H1 (cell line): Measurements from ENCODE around the gene PLEKHG4. TPM values are rescaled to one million over a fixed set of nuclear protein-coding genes. Genes with fewer than 3 reads are reported as not detected.
A peak's percentile ranks its signal among the peaks of the same experiment; 100 is the strongest.

Experiments
- CTCF ChIA-PET: fragments of 300-600 bp; sonication (Branson Sonifier 250); formaldehyde crosslinking; loops from one replicate; lab custom pipeline; 2021; ENCODE audit not compliant: partially characterized antibody; lab: Charles Lee
- POLR2A ChIA-PET: fragments of 300-600 bp; sonication (Branson Sonifier 250); formaldehyde crosslinking; loops from one replicate; lab custom pipeline; 2021; ENCODE audit warnings: inconsistent platforms; ENCODE audit not compliant: partially characterized antibody; lab: Charles Lee
- DNase-seq, 2 experiments: peaks; one replicate each; pipeline versions ENCODE4 v3.0.0 to v3.0.0-alpha.2; 2010 to 2022; ENCODE audit warnings: low spot score in 2 of 2, low read depth in 1 of 2, mixed read lengths in 1 of 2
- FAIRE-seq: peaks from 2 replicates; lab custom pipeline; 2011; peaks lifted over from hg19 to GRCh38; lab: Jason Lieb, UNC
- H2AFZ ChIP-seq: 2 replicates; pipeline ENCODE4 v1.8.1; 2012; ENCODE audit warnings: low read length, inconsistent platforms
- H2AK5ac ChIP-seq: 2 replicates; pipeline ENCODE4 v1.6.1; 2013; ENCODE audit warnings: low read depth, low read length
- H2BK120ac ChIP-seq: replicated peaks from 2 replicates; pipeline ENCODE3; 2013; ENCODE audit warnings: low read depth, low read length, inconsistent platforms
- H2BK12ac ChIP-seq: 2 replicates; pipeline ENCODE4 v1.6.1; 2013; ENCODE audit warnings: low read depth, low read length
- H2BK15ac ChIP-seq: 2 replicates; pipeline ENCODE4 v1.6.1; 2013; ENCODE audit warnings: low read length
- H2BK20ac ChIP-seq: 2 replicates; pipeline ENCODE4 v1.6.1; 2013; ENCODE audit warnings: low read length
- H2BK5ac ChIP-seq: 2 replicates; pipeline ENCODE4 v1.6.1; 2013; ENCODE audit warnings: low read depth, low read length
- H3K14ac ChIP-seq: 2 replicates; pipeline ENCODE4 v1.6.1; 2013; ENCODE audit warnings: inconsistent platforms; ENCODE audit not compliant: insufficient read length
- H3K18ac ChIP-seq: 2 replicates; pipeline ENCODE4 v1.6.1; 2013; ENCODE audit warnings: low read length; ENCODE audit errors: extremely low read depth
- H3K23ac ChIP-seq: 2 replicates; pipeline ENCODE4 v1.6.1; 2013; ENCODE audit warnings: inconsistent platforms; ENCODE audit not compliant: insufficient read length
- H3K23me2 ChIP-seq: 2 replicates; pipeline ENCODE4 v1.6.1; 2013; ENCODE audit warnings: low read depth, low read length
- H3K27ac ChIP-seq: 2 replicates; pipeline ENCODE4 v1.6.1; 2011; ENCODE audit warnings: low read depth, low read length, inconsistent platforms
- H3K27me3 ChIP-seq, 4 experiments: replicated peaks in 1 of 4; 1 replicate in 1 of 4; 2 replicates in 3 of 4; pipeline versions ENCODE4 v1.6.1 to v1.8.1; 2011 to 2013; ENCODE audit warnings: low read length in 3 of 4, mild to moderate bottlenecking in 3 of 4, inconsistent platforms in 2 of 4, mixed read lengths in 2 of 4, moderate library complexity in 1 of 4; ENCODE audit not compliant: control insufficient read depth in 3 of 4, insufficient read depth in 3 of 4; ENCODE audit errors: extremely low read depth in 1 of 4
- H3K36me3 ChIP-seq, 4 experiments: 2 replicates each; pipeline versions ENCODE4 v1.6.1 to v1.8.1; 2011 to 2013; ENCODE audit warnings: mild to moderate bottlenecking in 4 of 4, low read length in 3 of 4, moderate library complexity in 2 of 4, control low read depth in 1 of 4, inconsistent platforms in 1 of 4; ENCODE audit not compliant: insufficient read depth in 4 of 4, control insufficient read depth in 2 of 4
- H3K4ac ChIP-seq: replicated peaks from 2 replicates; pipeline ENCODE3; 2013; ENCODE audit warnings: low read length, low read depth, mixed read lengths, inconsistent platforms; ENCODE audit not compliant: insufficient read length
- H3K4me1 ChIP-seq, 4 experiments: replicated peaks in 1 of 4; 1 replicate in 1 of 4; 2 replicates in 3 of 4; pipeline versions ENCODE4 v1.6.1 to v1.8.1; 2011 to 2013; ENCODE audit warnings: low read length in 3 of 4, inconsistent platforms in 2 of 4, mixed read lengths in 1 of 4; ENCODE audit not compliant: insufficient read depth in 4 of 4, control insufficient read depth in 3 of 4
- H3K4me2 ChIP-seq, 2 experiments: 2 replicates each; pipeline versions ENCODE4 v1.6.1 to v1.8.1; 2011 to 2013; ENCODE audit warnings: low read depth in 2 of 2, low read length in 2 of 2, control low read depth in 1 of 2, inconsistent platforms in 1 of 2, mild to moderate bottlenecking in 1 of 2; ENCODE audit not compliant: insufficient read depth in 1 of 2
- H3K4me3 ChIP-seq, 4 experiments: fragments of 200-600, 300-600 bp in 1 of 4; sonication (generic), shearing (Covaris generic), sonication (Bioruptor Twin) in 1 of 4; 2 replicates each; pipeline versions ENCODE4 v1.5.1 to v1.8.1; 2011 to 2016; ENCODE audit warnings: low read length in 4 of 4, low read depth in 3 of 4, control low read depth in 2 of 4, inconsistent platforms in 2 of 4, mild to moderate bottlenecking in 2 of 4, mixed read lengths in 1 of 4, moderate library complexity in 1 of 4; ENCODE audit not compliant: insufficient read depth in 2 of 4; ENCODE audit errors: extremely low read depth in 1 of 4
- H3K56ac ChIP-seq: replicated peaks from 2 replicates; pipeline ENCODE3; 2013; ENCODE audit warnings: low read depth, mild to moderate bottlenecking, mixed read lengths, low read length, inconsistent platforms; ENCODE audit not compliant: insufficient read length
- H3K79me1 ChIP-seq: 2 replicates; pipeline ENCODE4 v1.6.1; 2013; ENCODE audit warnings: low read depth, low read length, control low read depth
- H3K79me2 ChIP-seq, 2 experiments: 2 replicates each; pipeline versions ENCODE4 v1.6.1 to v1.8.1; 2012 to 2013; ENCODE audit warnings: low read length in 2 of 2, mild to moderate bottlenecking in 2 of 2, inconsistent platforms in 1 of 2; ENCODE audit not compliant: insufficient read depth in 2 of 2, control insufficient read depth in 1 of 2
- H3K9ac ChIP-seq, 4 experiments: replicated peaks in 1 of 4; 1 replicate in 1 of 4; 2 replicates in 3 of 4; pipeline versions ENCODE4 v1.6.1 to v1.8.1; 2011 to 2013; ENCODE audit warnings: low read depth in 3 of 4, low read length in 3 of 4, control low read depth in 2 of 4, mild to moderate bottlenecking in 2 of 4, moderate library complexity in 2 of 4, inconsistent platforms in 1 of 4; ENCODE audit errors: extremely low read depth in 1 of 4
- H3K9me3 ChIP-seq, 2 experiments: 2 replicates each; pipeline versions ENCODE4 v1.6.1 to v1.8.1; 2012 to 2013; ENCODE audit warnings: mild to moderate bottlenecking in 2 of 2, moderate library complexity in 2 of 2, control low read depth in 1 of 2, inconsistent platforms in 1 of 2, low read depth in 1 of 2, low read length in 1 of 2, mixed read lengths in 1 of 2; ENCODE audit not compliant: insufficient read depth in 2 of 2
- H4K20me1 ChIP-seq, 2 experiments: replicated peaks in 1 of 2; 2 replicates each; pipeline versions ENCODE3 to v1.8.1; 2011 to 2013; ENCODE audit warnings: inconsistent platforms in 2 of 2, low read length in 2 of 2, mild to moderate bottlenecking in 1 of 2; ENCODE audit not compliant: insufficient read depth in 2 of 2, control insufficient read depth in 1 of 2
- H4K5ac ChIP-seq: 2 replicates; pipeline ENCODE4 v1.6.1; 2013; ENCODE audit warnings: low read length, low read depth, mixed read lengths, inconsistent platforms; ENCODE audit not compliant: insufficient read length
- H4K8ac ChIP-seq: 2 replicates; pipeline ENCODE4 v1.8.0; 2013; ENCODE audit warnings: mild to moderate bottlenecking, moderate library complexity, low read length, inconsistent platforms; ENCODE audit not compliant: insufficient read depth; ENCODE audit errors: extremely low read depth
- H4K91ac ChIP-seq: replicated peaks from 2 replicates; pipeline ENCODE3; 2013; ENCODE audit warnings: low read length, mixed read lengths, inconsistent platforms; ENCODE audit not compliant: insufficient read length
- BACH1 ChIP-seq: IDR thresholded peaks from 2 replicates; pipeline ENCODE4 v1.6.1; 2012; ENCODE audit warnings: low read length, improper control_type of control experiment
- CREB1 ChIP-seq: IDR thresholded peaks from 2 replicates; pipeline ENCODE4 v1.6.1; 2012; ENCODE audit warnings: inconsistent platforms
- FOSL1 ChIP-seq: IDR thresholded peaks from 2 replicates; pipeline ENCODE4 v1.6.1; 2011; ENCODE audit warnings: mild to moderate bottlenecking, low read depth, low read length, moderate library complexity; ENCODE audit not compliant: insufficient read depth
- HDAC2 ChIP-seq, 2 experiments: fragments of 300-600 bp in 1 of 2; sonication (generic) in 1 of 2; IDR thresholded peaks; 2 replicates each; pipeline ENCODE4 v1.6.1; 2011 to 2012; ENCODE audit warnings: low read depth in 2 of 2, low read length in 2 of 2, mild to moderate bottlenecking in 2 of 2, moderate library complexity in 2 of 2, borderline replicate concordance in 1 of 2, inconsistent platforms in 1 of 2
- MAFK ChIP-seq: IDR thresholded peaks from 2 replicates; pipeline ENCODE4 v1.6.1; 2012; ENCODE audit warnings: low read depth, mild to moderate bottlenecking, improper control_type of control experiment, low read length
- MAX ChIP-seq: IDR thresholded peaks from 2 replicates; pipeline ENCODE4 v1.6.1; 2012; ENCODE audit warnings: inconsistent platforms
- RAD21 ChIP-seq, 2 experiments: IDR thresholded peaks in 1 of 2; conservative IDR thresholded peaks in 1 of 2; 2 replicates each; pipeline ENCODE4 v1.6.1; 2011; ENCODE audit warnings: low read depth in 2 of 2, low read length in 2 of 2, improper control_type of control experiment in 1 of 2, inconsistent platforms in 1 of 2, mild to moderate bottlenecking in 1 of 2, moderate library complexity in 1 of 2
- RNF2 ChIP-seq: fragments of 200-900, 300-1000 bp; sonication (generic); IDR thresholded peaks from 2 replicates; pipeline ENCODE4 v1.7.1; 2016; ENCODE audit warnings: borderline replicate concordance, low read depth, mild to moderate bottlenecking, antibody characterized with exemption, low read length; ENCODE audit not compliant: poor library complexity, severe bottlenecking; ENCODE audit errors: missing control alignments
- SAP30 ChIP-seq: fragments of 300-600 bp; sonication (generic); IDR thresholded peaks from 2 replicates; pipeline ENCODE4 v1.7.1; 2012; ENCODE audit warnings: low read length, moderate library complexity, mild to moderate bottlenecking, inconsistent platforms; ENCODE audit not compliant: insufficient read depth, insufficient replicate concordance
- SP4 ChIP-seq: IDR thresholded peaks from 2 replicates; pipeline ENCODE4 v1.6.1; 2012; ENCODE audit warnings: low read length, inconsistent platforms
- SRF ChIP-seq: IDR thresholded peaks from 2 replicates; pipeline ENCODE4 v1.6.1; 2011; ENCODE audit warnings: mild to moderate bottlenecking, low read depth, low read length, moderate library complexity
- TCF12 ChIP-seq: IDR thresholded peaks from 2 replicates; pipeline ENCODE4 v1.6.1; 2011; ENCODE audit warnings: low read depth, mild to moderate bottlenecking, low read length
- WGBS, 2 experiments: shearing (Covaris generic) in 1 of 2; methylation state at CpG; one replicate each; pipeline versions ENCODE4 v1.1.6 to v1.1.7; 2013 to 2015; ENCODE audit warnings: low lambda C conversion rate in 2 of 2, mixed read lengths in 2 of 2, inconsistent platforms in 1 of 2, low coverage in 1 of 2, missing lambda C conversion rate in 1 of 2; ENCODE audit not compliant: insufficient replicate concordance in 2 of 2, insufficient coverage in 1 of 2, insufficient read length in 1 of 2; ENCODE audit errors: extremely low coverage in 1 of 2, missing lambda C conversion rate in 1 of 2; 5-methylcytosine and 5-hydroxymethylcytosine counted together
- polyA plus RNA-seq, 7 experiments: library from polyadenylated mRNA; depleted of rRNA in 3 of 7; stranded (reverse) in 5 of 7; unstranded in 2 of 7; fragments of >200 nt in 5 of 7; fragments of 200-250 nt in 2 of 7; gene quantifications; 1 replicate in 5 of 7; 2 replicates in 1 of 7; 4 replicates in 1 of 7; pipeline versions ENCODE4 v1.2.1 to v1.2.3, GENCODE V29; 2011 to 2013; ENCODE audit warnings: missing spikeins in 2 of 7, mixed read lengths in 2 of 7
- total RNA-seq: library from RNA; stranded (reverse); fragmentation: NEBNext Ultra II Directional; extraction: Animal tissue kit (Norgen Biotek cat#: 25700); gene quantifications from 2 replicates; pipeline ENCODE4 v1.2.1, GENCODE V29; 2021

Gene PLEKHG4
- total and polyA plus RNA-seq, 2 of the 8 experiments (the other 6 are each of a cell fraction or from before 2014, with no cell fraction given), result 7.7 to 11.1 TPM

GRCh38 chr16:67260426-67261063, 18.8 kb upstream of the PLEKHG4 start:
- Histone ChIP-seq H4K91ac (no peak overlapping the region), H3K9me3 (no peaks in the 10 kb centered on the region), H3K79me2 (no peaks in the 10 kb centered on the region), H3K79me1 (no peaks in the 10 kb centered on the region), H2BK12ac (no peak overlapping the region), H3K23ac (no peak overlapping the region), H2AK5ac (no peak overlapping the region), H2BK20ac (no peak overlapping the region), H2BK120ac (no peak overlapping the region), H3K27ac (no peak overlapping the region), H2AFZ (no peak overlapping the region), H3K4me2 (no peak overlapping the region), H3K27me3 (no peaks in the 10 kb centered on the region; a peak in 1 of 7 replicates), H3K4me3 (no peak overlapping the region), H3K9ac (no peak overlapping the region), H2BK15ac (no peak overlapping the region), H3K23me2 (no peaks in the 10 kb centered on the region), H4K8ac (no peak overlapping the region), H4K20me1 (peaks cover 0 to 6% of the 10 kb centered on the region in 2 experiments), H4K5ac (no peak overlapping the region), H3K4me1 (no peaks in the 10 kb centered on the region; a peak in 1 of 7 replicates), H3K56ac (no peak overlapping the region), H3K36me3 (no peaks in the 10 kb centered on the region), H3K18ac (no peak overlapping the region), H3K14ac (no peak overlapping the region), H3K4ac (no peak overlapping the region), H2BK5ac (no peak overlapping the region)
- CTCF ChIA-PET, result interaction anchor here (0.6 to 14.4 kb wide), 39 partner anchors 8 to 306 kb away, joined by 3 to 217 read pairs (median 4); partner anchors contain the start of genes FHOD1, KCTD19, LRRC36 and SLC9A5
- whole genome bisulfite sequencing, 2 experiments, result 82% methylated on average over 4 of the region's 4 CpGs; no CpG with 5 or more reads in 1 of the 2 experiments
- POLR2A ChIA-PET, result interaction anchor here (0.9 to 1.7 kb wide), 4 partner anchors 11 to 13 kb away, joined by 3 to 4 read pairs (median 4); partner anchors contain the start of gene FHOD1
- no peak for DNase-seq
- FAIRE-seq, result no peak
- TF ChIP-seq FOSL1, result no peak
- no peak for TF ChIP-seq TCF12
- TF ChIP-seq MAX, result no peak
- TF ChIP-seq HDAC2 (IDR thresholded peaks at IDR 0.05; ENCODE audit: borderline replicate concordance in 1 of 2, low read depth in 2 of 2, low read length in 2 of 2), result no peak
- TF ChIP-seq MAFK, result peak; percentile 26; the same call in 1 of the 2 replicates
- TF ChIP-seq SRF, result no peak
- TF ChIP-seq CREB1, result no peak
- no peak for TF ChIP-seq SAP30
- TF ChIP-seq SP4, result no peak
- TF ChIP-seq BACH1, result peak; percentile 64
- TF ChIP-seq RAD21 (IDR thresholded peaks at IDR 0.05 in 1 of 2, conservative IDR thresholded peaks at IDR 0.05 in 1 of 2; ENCODE audit: low read depth in 2 of 2, low read length in 2 of 2), result peak; percentile 69 to 79
- TF ChIP-seq RNF2, result no peak
